ENCODE measurements around the gene ELFN2. TPM values are rescaled to one million over a fixed set of nuclear protein-coding genes. Genes with fewer than 3 reads are reported as not detected.

ELFN2 gene
- total RNA-seq, 4 donors from 2014 or later, result under 0.01 TPM; not detected in 2

DNA sequence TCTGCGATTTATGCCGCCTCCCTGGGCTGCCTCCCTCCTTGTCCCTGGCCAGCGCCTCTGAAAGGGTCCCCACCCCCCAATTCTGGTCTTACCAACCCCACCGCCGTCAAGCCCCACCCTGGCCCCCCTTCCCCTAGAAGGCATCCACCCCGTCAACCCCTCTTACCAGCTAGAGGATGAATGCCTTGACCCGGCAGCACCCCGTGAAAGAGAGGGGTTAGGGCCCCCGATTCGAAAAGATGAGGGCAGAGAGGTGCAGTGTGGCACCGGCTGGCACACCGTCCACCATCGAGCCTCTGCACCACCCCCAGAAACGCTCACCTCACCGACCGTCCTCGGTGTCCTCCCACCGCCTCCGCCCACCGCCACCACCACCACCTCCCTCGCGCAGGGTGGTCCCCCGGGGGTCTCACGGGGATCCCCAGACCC lies 559 bp downstream of the ELFN2 start:
- no peak for DNase-seq
- no peak overlapping the region for H3K27ac ChIP-seq
- H3K4me3 ChIP-seq, result peak overlapping the region in 1 of 4 donors; percentile 46
- intact Hi-C loops (cut with DNase I; ENCODE audit: low total_unique reads) (no loop called here), in situ Hi-C loops (cut with MboI; ENCODE audit: low pct_ligation_motif_present in 1 of 4, low pct_unique_long_range_greater_than_20kb in 1 of 4, low sequenced_read_pairs in 3 of 4) (no loop called here)
- peaks cover 99% of the 10 kb centered on the region for H3K27me3 ChIP-seq
- H3K36me3 ChIP-seq, result no peaks in the 10 kb centered on the region
- no peaks in the 10 kb centered on the region for H3K9me3 ChIP-seq
- no peak for TF ChIP-seq POLR2AphosphoS5 (IDR thresholded peaks at IDR 0.05)
- TF ChIP-seq, protein P1, sequence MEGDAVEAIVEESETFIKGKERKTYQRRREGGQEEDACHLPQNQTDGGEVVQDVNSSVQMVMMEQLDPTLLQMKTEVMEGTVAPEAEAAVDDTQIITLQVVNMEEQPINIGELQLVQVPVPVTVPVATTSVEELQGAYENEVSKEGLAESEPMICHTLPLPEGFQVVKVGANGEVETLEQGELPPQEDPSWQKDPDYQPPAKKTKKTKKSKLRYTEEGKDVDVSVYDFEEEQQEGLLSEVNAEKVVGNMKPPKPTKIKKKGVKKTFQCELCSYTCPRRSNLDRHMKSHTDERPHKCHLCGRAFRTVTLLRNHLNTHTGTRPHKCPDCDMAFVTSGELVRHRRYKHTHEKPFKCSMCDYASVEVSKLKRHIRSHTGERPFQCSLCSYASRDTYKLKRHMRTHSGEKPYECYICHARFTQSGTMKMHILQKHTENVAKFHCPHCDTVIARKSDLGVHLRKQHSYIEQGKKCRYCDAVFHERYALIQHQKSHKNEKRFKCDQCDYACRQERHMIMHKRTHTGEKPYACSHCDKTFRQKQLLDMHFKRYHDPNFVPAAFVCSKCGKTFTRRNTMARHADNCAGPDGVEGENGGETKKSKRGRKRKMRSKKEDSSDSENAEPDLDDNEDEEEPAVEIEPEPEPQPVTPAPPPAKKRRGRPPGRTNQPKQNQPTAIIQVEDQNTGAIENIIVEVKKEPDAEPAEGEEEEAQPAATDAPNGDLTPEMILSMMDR (IDR thresholded peaks at IDR 0.05), result no peak
- WGBS, 2 donors (ENCODE audit: low coverage in 1 of 2), result 5% methylated on average over 24 of the region's 24 CpGs; no CpG with 5 or more reads in 1 of the 2 donors
- H3K4me1 ChIP-seq, result peaks cover 0 to 9% (median 6%) of the 10 kb centered on the region in 4 donors

- intact Hi-C loops (cut with DNase I; ENCODE audit: low total_unique reads), result no loop called here
- in situ Hi-C loops (cut with MboI; ENCODE audit: low pct_ligation_motif_present in 1 of 4, low pct_unique_long_range_greater_than_20kb in 1 of 4, low sequenced_read_pairs in 3 of 4), result no loop called here
- TF ChIP-seq, protein P1 (IDR thresholded peaks at IDR 0.05), result no peak
- DNase-seq, result no peak
- Histone ChIP-seq H3K36me3 (no peaks in the 10 kb centered on the region), H3K27ac (no peak overlapping the region), H3K4me3 (no peak overlapping the region), H3K9me3 (no peaks in the 10 kb centered on the region), H3K4me1 (peaks cover 0 to 9% (median 6%) of the 10 kb centered on the region in 4 donors), H3K27me3 (peaks cover 99% of the 10 kb centered on the region)
- WGBS, 2 donors (ENCODE audit: low coverage in 1 of 2), result 17% methylated on average over 39 of the region's 43 CpGs; no CpG with 5 or more reads in 1 of the 2 donors
Observed at GRCh38 chr22:37425800-37426705, 1.2 kb downstream of the ELFN2 start.

GRCh38 chr22:37425369-37425768 lies 1.9 kb downstream of the ELFN2 start:
- in situ Hi-C loops (cut with MboI; ENCODE audit: low pct_ligation_motif_present in 1 of 4, low pct_unique_long_range_greater_than_20kb in 1 of 4, low sequenced_read_pairs in 3 of 4), result no loop called here
- Histone ChIP-seq H3K36me3 (no peaks in the 10 kb centered on the region), H3K4me1 (peaks cover 0 to 13% (median 7%) of the 10 kb centered on the region in 4 donors), H3K9me3 (no peaks in the 10 kb centered on the region), H3K27me3 (peaks cover 99% of the 10 kb centered on the region), H3K27ac (no peak overlapping the region), H3K4me3 (no peak overlapping the region)
- no peak for DNase-seq
- 49 to 68% methylated on average over 3 to 11 of the region's 11 CpGs for WGBS, 2 donors (ENCODE audit: low coverage in 1 of 2)
- intact Hi-C loops (cut with DNase I; ENCODE audit: low total_unique reads), result no loop called here
- TF ChIP-seq EP300 (IDR thresholded peaks at IDR 0.05; ENCODE audit: low read depth) (no peak), POLR2A (IDR thresholded peaks at IDR 0.05) (no peak), POLR2AphosphoS5 (IDR thresholded peaks at IDR 0.05) (no peak)
- TF ChIP-seq, protein P1 (IDR thresholded peaks at IDR 0.05), result no peak

DNA sequence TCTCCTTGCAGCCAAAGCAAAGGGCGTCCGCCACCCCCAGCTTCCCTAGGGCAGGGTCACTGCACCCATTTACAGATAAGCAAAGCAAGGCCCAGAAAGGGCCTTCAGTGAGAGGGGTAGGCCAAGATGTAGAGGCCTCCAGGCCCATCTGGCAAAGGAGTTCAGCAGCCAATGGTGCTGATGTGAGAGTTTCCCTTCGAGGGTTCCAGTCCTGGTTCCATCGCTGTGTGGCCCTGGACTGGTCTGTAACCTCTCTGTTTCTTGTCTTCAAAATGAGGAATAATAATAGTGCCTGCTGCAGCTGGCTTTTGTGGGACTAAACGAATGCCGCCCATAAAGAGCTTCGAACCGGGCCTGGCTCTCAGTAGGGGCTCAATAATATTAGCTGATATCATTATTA lies 4.0 kb downstream of the ELFN2 start:
- WGBS, 2 donors (ENCODE audit: low coverage in 1 of 2), result 88% methylated on average over 8 of the region's 8 CpGs; no CpG with 5 or more reads in 1 of the 2 donors
- TF ChIP-seq POLR2AphosphoS5 (IDR thresholded peaks at IDR 0.05) (no peak), EP300 (IDR thresholded peaks at IDR 0.05; ENCODE audit: low read depth) (no peak), POLR2A (IDR thresholded peaks at IDR 0.05) (no peak)
- TF ChIP-seq, protein P1 (IDR thresholded peaks at IDR 0.05), result no peak
- Histone ChIP-seq H3K36me3 (no peaks in the 10 kb centered on the region), H3K4me3 (no peak overlapping the region), H3K9me3 (no peaks in the 10 kb centered on the region), H3K4me1 (peaks cover 0 to 24% (median 15%) of the 10 kb centered on the region in 4 donors), H3K27me3 (peaks cover 99% of the 10 kb centered on the region), H3K27ac (no peak overlapping the region)
- in situ Hi-C loops (cut with MboI; ENCODE audit: low pct_ligation_motif_present in 1 of 4, low pct_unique_long_range_greater_than_20kb in 1 of 4, low sequenced_read_pairs in 3 of 4) (no loop called here), intact Hi-C loops (cut with DNase I; ENCODE audit: low total_unique reads) (no loop called here)
- no peak for DNase-seq

All from transverse colon (tissue), 4 donors.